Measurements from ENCODE around the gene HAL.

GRCh38 chr12:95972832-95973456 lies 23.2 kb downstream of the HAL start:
- TF ChIP-seq ZNF274 (IDR thresholded peaks at IDR 0.05; ENCODE audit: low read depth, low read length) (no peak), YY1 (IDR thresholded peaks at IDR 0.05; ENCODE audit: insufficient read depth, insufficient read length) (no peak), SUZ12 (IDR thresholded peaks at IDR 0.05; ENCODE audit: extremely low read depth, insufficient read depth, insufficient read length) (no peak)
